AG08396 (cell line): ENCODE data around the gene ABCF2.
A peak's percentile ranks its signal among the peaks of the same experiment; 100 is the strongest.

Experiments used
- DNase-seq: peaks from one replicate; pipeline ENCODE4 v3.0.0; 2012; ENCODE audit warnings: low spot score, mixed read lengths

Gene ABCF2

DNA sequence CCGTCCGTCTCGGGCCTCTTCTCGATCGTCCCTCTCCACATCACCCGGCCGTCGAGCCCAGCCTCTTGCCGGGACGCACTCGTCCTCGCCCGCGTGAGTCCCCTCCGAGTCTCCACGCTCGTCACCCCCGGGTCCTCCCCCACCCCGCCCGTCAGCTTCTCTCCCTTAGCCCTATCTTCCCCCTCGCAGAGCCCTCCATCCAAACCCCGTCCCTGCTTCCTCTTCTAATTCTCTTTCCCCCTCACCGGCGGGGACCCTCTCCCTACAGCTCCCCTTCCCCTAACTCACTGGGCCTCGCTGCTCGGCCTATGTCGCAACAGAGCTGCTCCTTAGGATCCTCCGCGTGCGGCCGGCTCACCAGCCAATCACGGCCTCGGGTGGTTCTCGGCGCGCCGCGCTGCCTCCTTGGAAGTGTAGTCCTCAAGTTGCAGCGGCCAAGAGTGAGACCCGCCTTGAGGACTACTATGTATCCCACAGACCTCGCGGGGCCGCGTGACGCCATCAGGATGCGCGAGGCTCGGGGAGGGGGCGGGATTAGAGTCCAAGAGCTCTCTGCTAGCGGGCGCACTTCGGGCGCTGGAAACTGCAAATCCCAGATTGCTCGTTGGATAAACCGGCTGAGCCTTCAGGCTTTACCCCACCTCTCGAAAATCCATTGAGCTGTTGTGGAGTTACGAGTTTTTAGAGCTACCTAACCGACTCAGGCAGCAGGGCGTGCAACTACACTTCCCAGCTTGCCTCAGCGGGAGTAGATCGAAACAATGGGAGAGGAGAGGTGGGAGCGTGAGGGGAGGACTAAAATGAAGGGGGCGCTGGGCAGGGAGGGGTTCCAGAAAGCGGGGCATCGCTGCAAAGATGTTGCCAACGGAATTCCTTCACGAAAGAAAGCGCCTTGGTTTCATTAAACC, at the start of gene ABCF2:
Gene ABCF2, minus strand, starts transcription at position 331 of the 908 bp plus-strand sequence. CDS start 747 bp downstream, outside the sequence.
- DNase-seq: peak; percentile 98

DNA sequence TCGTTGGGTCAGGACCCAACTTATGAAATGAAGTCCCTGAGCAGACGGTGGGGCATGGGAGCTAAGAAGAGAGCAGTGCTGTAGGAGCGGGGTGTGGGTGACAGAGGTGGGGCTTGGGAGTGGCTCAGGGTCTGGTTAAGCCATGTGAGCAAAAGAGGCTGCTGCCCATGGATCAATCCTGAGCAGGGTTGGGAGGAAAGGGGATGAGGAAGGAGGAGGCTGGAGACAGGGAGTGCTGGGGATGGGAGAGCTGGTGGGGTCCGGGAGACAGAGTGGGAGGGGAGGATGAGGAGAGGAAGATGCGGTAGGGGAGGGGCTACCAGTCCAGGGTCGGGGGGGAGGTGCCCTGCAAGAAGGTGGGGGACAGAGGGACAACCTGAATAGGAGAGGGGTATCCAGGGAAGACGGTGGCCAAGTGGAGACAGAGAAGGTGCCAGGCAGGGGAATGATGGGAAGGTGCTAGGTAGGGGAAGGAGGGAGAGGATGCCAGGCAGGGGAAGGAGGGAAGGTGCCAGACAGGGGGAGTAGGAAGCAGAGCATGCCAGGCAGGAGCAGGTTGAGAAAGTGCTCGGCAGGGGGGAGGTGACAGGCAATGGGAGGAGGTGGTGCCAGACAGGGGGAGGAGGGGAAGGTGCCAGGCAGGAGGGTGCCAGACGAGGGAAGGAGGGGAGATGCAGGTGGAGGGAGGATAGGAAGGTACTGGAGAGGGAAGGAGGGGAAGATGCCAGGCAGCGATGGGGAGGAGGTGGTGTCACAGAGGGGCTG, 49.0 kb upstream of the ABCF2 start:
- DNase-seq: no peak

DNA sequence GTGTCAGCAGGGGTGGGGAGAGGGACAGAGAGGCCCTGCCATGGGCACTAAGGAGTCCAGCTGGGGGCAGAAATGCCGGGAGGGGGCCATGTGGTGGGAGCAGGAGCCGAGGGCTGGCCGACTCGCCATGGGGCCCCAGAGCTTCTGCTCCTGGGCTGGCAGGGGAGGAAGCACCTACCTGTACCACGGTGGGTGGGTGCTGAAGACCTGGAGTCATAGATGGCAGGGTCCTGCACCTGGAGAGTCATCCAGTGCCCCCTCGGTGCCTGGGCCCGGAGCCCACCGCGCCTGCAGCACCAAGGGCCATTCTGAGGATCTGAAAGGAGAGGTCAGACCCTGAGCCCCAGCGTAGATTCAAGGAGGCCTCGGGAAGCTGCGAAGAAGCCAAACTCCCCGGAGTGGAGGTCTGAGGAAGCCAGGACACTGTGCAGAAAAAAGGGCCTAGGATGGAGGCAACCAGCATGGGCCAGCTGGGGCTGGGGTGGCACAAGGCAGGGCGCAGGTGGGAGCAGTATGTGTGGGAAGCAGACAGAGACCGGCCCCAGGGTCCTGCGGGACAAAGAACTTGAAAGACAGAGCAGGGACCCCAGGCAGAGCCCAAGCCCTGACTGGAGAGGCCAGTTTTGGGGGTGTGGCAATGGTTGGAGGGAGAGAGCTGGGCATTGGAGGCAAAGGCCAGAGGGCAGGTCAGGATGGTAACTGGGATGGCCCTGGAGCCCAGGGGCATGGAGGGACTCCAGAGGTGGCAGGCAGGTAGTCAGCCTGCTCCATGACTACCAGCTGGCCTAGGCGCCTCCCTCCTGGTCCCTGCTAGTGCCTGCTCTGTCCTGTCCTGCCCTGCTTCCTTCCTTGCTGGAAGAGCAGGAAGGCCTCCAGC, 48.2 kb upstream of the ABCF2 start:
- no peak for DNase-seq

DNA sequence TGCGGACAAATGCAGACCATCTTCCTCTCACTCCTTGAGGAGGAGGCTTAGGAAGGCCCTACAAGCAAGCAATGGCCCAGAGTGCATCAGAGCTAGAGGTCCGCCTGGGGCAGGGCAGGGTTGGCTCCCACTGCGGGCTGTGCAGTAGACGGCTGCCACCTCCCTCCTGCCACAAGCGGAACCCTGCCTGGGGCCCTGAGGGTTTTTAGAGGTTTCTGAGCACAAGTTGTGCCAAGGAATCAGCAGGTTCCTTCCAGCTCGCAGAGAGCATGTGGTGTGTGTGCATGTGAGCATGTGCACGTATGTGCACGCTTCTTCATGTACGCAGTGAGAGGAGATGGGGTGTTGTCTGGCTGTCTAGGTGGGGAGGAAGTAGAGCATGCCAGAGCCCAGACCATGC, 47.4 kb upstream of the ABCF2 start:
- DNase-seq: no peak

DNA sequence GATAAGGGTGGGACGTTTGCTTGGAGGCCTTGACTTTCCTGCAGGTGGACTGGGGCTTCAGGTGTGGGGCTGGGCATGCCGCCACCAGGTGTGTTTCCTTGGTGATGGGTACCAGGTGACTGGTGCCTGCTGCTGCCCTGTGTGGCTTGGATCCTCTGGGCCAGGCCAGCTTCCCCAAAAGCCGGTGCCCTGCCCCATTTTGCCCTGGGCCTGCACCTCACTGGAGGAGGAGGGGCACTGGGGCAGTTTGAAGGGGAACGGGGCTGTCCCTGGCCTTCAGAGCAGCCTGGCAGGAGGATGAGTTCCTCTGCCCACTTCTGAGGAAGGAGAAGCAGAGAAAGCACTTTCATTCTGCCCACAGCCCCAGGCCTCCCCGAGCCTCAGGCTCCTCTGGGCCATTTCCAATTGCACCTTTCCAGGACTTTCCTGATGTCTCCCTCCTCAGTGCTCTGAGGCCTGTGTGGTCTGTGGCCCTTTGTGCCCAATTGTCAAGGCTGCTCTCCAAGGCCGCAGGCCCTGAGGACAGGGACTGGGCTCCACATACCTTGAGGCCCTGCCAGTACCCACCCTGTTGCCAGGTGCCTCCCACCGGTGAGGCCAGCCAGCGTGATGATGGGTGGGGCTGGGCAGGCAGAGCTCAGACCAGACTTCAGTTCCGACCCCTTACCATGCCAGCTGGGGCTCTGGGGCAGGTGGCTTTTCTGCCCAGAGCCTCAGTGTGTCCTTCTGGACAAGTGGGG, 46.8 kb upstream of the ABCF2 start:
- no peak for DNase-seq

DNA sequence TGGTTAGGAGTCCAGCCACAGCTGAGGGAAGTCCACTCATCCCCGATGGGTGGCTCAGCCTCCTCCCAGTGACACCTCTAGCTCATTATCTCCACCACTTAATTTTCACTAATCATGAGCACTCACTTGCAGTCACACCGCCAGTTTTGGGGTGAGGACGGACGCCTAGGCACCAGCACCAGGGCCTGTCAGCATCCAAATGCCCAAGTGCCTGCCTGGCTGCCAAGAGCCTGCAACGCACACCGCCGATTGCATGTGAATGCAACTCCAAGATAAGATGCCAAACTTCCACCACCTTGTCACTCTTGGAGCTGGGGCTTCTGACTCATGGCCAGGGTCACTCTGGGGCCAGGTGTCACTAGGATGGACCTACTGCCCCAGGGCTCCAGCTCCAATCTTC, 45.9 kb upstream of the ABCF2 start:
- no peak for DNase-seq

DNA sequence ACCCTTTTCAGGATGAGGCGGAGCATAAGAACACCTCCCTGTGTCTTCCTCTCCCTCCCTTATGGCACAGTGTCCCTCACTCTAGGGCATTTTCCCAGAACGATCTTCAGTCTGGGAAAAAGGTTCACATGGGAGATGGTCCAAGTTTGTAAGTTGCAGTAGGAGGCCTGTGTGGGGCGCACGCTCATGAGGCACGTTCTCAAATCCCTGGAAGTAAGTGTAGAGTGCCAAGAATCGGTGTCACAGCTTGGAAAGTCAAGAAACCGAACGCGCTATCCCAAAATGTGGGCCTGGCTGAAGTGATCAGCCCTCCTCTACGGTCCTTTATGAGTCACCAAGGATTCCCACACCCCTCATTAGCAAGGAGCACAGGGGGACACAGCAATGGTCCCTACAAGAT, 45.4 kb upstream of the ABCF2 start:
- peak; percentile 48 for DNase-seq

DNA sequence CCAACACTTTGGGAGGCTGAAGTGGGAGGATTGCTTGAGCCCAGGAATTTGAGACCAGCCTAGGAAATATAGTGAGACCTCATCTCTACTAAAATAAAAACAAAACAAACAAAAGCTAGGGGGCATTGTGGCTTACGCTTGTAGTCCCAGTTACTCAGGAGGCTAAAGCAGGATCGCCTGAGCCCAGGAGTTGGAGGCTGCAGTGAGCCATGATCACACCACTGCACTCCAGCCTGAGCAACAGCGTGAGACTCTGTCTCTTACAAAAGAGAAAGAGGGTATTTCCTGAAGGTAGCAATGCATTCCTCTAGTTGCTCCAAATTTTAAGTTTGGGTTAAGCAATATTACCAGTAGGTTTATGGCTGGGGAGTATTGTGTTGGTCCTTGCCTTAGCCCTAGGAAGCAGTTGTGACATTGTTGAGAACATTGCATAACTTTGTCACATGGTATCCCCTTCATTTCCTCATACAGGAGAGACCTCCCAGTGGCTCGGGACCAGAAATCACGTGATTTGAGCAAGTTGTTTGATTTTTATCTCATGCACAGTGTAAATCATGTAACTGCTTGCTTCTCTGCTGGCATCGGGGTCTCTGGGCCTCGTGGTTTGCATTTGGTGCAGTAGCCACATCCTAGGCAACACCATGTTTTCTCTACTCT, 44.8 kb upstream of the ABCF2 start:
- peak; percentile 53 for DNase-seq

DNA sequence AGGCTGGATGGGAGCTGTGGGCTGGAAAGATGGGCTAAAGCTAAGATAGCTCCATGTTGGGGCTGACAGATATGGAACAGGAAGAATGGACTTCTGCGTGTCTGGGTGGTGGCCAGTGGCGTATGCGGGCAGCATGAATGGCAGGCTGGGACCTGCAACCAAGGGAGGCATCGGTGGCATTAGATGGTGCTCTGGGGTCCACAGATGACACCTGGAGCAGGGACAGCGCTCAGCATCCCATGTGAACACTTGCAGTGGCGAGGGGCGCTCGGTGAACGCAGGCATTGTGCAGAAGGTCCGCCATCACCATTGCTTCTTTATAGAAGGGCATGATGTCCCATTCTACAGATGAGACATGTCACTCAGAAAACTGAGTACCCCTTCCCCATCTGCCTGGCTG, 42.5 kb upstream of the ABCF2 start:
- no peak for DNase-seq

DNA sequence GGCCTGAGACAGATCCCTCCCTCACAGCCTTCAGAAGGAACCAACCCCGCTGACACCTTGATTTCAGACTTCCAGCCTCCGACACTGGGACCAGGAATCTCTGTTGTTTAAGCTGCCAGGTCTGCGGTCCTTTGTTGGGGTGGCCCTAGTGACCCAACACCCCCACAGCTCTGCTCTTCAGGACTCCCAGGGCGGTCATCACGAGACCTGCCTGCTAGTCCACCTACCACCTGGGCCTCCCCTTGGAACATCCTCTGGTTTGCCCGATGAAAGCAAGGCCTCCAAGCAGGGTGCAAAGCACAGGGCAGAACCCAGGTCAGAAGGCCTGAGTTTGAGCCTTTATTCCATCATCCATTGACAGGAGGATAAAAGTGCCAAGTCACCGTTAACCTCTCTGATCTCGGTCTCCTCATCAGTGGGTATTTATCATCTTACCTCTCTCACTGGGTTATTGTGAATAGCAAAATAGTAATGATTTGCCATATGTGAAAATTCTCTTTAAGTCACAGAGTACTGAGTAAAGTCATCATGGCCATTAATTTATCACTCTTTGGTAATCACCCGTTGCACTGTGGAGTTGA, 38.4 kb upstream of the ABCF2 start:
- no peak for DNase-seq

DNA sequence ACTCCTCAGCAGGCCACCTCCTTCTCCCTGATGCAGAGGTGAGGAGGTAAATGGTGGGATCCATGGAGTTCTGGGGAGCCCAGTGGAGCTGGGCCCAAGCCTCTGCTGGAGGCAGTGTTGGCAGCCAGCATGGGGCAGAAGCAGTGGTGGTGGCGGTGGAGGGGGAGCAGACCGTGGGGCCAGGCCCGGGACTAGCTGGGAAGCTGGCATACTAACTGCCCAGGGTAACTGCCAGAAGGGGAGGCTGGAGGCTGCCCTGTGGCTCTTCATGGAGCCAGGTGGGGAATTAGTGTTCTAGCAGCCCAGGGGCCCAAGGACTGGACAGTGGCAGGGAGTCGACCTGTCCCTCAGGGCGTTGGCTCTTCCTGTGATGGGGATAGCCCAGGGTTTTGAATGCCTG, 37.6 kb upstream of the ABCF2 start:
- DNase-seq: no peak

DNA sequence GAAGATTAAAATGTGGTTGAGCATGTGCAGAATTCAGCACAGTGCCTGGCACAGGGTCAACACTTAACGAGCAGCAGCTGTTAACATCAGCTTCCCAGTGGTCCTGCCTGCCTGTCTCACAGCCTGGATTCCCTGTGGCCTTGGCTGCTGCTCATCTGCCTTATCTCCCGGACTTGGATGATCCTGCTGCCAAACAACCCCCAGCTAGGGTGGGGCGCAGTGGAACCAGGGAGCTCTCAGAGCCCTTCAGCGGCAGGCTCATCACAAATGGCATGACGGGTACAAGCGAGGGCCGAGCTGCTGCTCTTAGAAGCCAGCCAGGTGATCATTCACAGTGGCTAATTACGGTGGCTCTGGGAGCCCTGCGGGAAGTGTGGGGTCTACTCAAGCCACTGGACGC, 34.5 kb upstream of the ABCF2 start:
- DNase-seq: no peak

DNA sequence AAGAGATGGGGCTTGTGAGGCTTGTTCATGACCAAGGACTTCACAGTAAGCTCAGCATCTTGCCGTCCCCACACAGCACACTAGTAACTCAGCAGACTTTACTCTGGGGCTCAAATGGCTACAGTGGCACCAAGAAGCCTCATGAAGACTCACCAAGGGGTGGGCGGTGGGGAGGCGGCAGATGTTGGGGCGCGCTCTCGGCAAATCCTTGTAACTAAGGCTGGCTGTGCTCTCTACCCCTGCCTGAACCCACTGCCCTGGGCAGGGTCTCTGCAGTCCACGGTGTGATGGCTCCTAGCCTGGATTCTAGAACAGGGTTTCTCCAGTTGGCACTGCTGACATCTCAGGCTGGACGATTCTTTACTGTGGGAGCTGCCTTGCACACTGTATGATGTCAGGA, 33.9 kb upstream of the ABCF2 start:
- no peak for DNase-seq

DNA sequence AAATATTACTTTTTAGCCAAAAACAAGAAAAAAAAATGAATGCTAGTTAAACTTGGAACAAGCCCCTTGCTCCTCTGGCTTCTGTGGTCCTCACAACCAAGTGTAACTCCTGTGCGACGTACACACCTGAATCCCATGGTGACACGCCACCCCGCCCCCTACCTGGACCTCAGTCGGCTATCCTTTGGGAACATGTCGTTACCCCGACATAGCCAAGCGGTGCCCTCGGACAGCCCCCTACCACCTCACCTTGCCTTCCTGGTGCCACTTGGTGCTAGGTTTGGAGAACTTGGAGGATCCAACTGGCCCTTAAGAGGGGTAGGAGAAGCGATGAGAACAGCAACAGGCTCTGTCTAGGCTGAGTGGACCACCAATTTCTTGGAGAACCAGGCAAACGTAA, 33.5 kb upstream of the ABCF2 start:
- DNase-seq: no peak

DNA sequence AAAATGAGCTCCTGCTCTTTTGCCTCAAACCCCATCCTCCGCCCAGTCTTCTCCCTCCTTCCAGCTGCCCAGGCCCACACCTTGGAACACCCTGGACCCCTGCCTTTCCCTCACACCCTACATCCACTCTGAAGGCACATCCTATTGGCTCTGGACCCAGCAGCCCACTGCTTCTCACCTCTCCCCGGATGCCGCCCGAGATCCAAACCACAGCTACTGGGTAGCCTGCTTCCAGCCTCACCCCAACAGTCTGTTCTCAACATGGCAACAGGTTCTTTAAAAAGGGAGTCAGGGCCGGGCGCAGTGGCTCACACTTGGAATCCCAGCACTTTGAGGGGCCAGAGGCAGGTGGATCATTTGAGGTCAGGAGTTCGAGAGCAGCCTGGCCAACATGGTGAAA, 31.0 kb upstream of the ABCF2 start:
- no peak for DNase-seq

DNA sequence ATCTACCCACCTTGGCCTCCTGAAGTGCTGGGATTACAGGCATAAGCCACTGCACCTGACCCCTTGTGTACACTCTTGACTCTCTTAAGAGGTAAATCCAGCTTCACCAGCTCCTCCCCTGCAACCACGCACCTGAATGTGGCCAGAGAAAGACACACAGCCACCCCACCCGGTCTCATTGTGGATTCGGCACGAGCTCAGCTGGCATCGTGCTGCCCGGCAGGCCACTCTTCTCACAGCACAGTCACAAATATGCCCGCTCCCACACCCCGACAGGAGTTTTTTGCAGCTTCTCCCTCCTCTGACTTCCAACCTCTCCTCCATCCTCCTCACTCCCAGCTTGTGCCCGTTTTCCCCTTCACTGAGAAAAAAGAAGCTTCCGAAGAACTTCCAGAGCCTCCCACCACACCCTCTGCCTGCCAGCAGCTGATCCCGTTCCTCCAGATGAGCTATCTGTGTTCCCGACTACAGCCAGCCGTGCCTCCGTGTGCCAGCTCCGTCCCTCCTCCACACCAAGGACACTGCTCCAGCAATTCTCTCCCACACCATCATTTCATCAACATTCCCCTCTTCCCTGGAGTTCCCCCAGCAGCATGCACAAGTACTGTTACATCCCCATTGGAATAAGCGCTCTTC, 29.5 kb upstream of the ABCF2 start:
- no peak for DNase-seq

DNA sequence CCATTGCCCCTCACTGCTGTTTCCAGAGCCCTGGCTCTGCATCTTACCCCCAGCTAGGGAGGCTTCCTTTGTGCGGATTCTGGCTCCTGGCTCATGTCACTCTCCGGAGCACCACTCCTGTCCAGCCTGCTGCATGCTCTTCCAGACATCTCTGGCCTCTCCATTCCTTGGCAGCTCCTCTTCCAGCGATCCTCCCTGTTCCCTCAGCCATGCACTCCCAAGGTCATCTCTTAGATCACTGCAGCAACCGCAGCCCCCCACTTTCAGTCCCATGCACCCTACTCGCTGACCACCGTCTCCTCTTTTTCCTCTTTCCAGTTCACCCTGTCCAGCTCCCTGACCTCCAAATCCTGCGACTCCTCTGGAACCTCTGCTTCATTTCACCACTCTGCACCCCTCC, 28.4 kb upstream of the ABCF2 start:
- DNase-seq: no peak

DNA sequence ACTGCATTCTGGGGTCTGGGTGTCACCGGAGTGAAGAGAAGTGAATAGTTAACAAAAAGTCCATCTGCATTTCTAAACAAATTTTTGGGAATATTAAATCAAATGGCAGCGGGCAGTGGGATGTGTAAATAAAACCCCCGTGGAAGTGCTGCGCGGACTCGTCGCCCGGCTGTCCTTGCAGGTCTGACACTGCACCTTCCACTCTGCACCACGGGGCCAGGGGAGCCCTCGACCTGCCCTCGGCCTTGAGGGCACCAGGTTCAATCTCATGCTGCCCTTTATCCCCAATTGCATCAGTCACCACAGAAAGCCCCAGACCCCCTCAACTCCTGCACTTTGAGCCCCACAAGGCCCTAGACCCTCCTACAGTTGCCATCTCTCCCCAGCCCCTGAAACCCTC, 27.8 kb upstream of the ABCF2 start:
- no peak for DNase-seq

DNA sequence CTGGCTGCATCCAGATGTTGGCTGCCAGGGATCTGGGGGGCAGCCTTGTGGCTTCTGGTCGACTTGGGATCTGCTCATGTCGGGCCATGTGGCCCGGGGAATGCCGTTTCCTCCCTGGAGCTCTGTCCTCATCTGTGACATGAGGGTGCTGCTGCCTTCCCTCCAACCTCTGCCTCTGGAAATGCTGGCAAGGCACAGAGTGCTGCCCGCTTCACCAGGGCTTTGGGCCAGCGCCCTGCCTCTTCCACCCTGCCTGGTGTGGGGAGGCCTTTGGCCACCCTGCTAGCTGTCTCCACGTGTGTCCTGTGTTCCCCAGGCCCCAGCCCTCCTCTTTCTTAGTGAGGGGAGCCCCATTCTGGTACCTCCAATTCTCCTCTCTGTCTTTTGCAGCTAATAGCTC, 27.3 kb upstream of the ABCF2 start:
- DNase-seq: no peak
